Measurements from ENCODE around the gene KIF16B.

KIF16B gene

GRCh38 chr20:16619953-16620352 lies 46.7 kb upstream of the KIF16B start:
- TF ChIP-seq CTCF (IDR thresholded peaks at IDR 0.05), result no peak

GRCh38 chr20:16617056-16617455 lies 43.8 kb upstream of the KIF16B start:
- no peak overlapping the region for H3K4me3 ChIP-seq (ENCODE audit: low read depth in 1 of 2, low read length in 1 of 2)
- no peak for TF ChIP-seq CTCF (IDR thresholded peaks at IDR 0.05)
- H3K27ac ChIP-seq, result no peak overlapping the region
- H3K4me1 ChIP-seq (ENCODE audit: control insufficient read depth in 1 of 2, insufficient read depth in 1 of 2, low read depth in 1 of 2, low read length in 1 of 2), result no peaks in the 10 kb centered on the region
- no peaks in the 10 kb centered on the region for H3K27me3 ChIP-seq
- no peaks in the 10 kb centered on the region for H3K36me3 ChIP-seq
- H3K9me3 ChIP-seq, result peaks cover 3% of the 10 kb centered on the region

More at GRCh38 chr20:16619953-16620352, 46.7 kb upstream of the KIF16B start:
- H3K4me3 ChIP-seq (ENCODE audit: low read depth in 1 of 2, low read length in 1 of 2), result no peak overlapping the region
- H3K9me3 ChIP-seq, result peaks cover 3% of the 10 kb centered on the region
- H3K27ac ChIP-seq, result no peak overlapping the region
- no peaks in the 10 kb centered on the region for H3K36me3 ChIP-seq
- H3K4me1 ChIP-seq (ENCODE audit: control insufficient read depth in 1 of 2, insufficient read depth in 1 of 2, low read depth in 1 of 2, low read length in 1 of 2), result no peaks in the 10 kb centered on the region
- H3K27me3 ChIP-seq, result no peaks in the 10 kb centered on the region

GRCh38 chr20:16616317-16616716 lies 43.1 kb upstream of the KIF16B start:
- Histone ChIP-seq H3K27me3 (no peaks in the 10 kb centered on the region), H3K4me3 (ENCODE audit: low read depth in 1 of 2, low read length in 1 of 2) (no peak overlapping the region), H3K9me3 (peaks cover 3% of the 10 kb centered on the region), H3K36me3 (no peaks in the 10 kb centered on the region), H3K4me1 (ENCODE audit: control insufficient read depth in 1 of 2, insufficient read depth in 1 of 2, low read depth in 1 of 2, low read length in 1 of 2) (no peaks in the 10 kb centered on the region), H3K27ac (no peak overlapping the region)
- no peak for TF ChIP-seq CTCF (IDR thresholded peaks at IDR 0.05)

GRCh38 chr20:16615199-16615598 lies 42.0 kb upstream of the KIF16B start:
- TF ChIP-seq CTCF (IDR thresholded peaks at IDR 0.05), result no peak
- Histone ChIP-seq H3K4me1 (ENCODE audit: control insufficient read depth in 1 of 2, insufficient read depth in 1 of 2, low read depth in 1 of 2, low read length in 1 of 2) (no peaks in the 10 kb centered on the region), H3K27me3 (no peaks in the 10 kb centered on the region), H3K27ac (no peak overlapping the region), H3K9me3 (peaks cover 3% of the 10 kb centered on the region), H3K4me3 (ENCODE audit: low read depth in 1 of 2, low read length in 1 of 2) (no peak overlapping the region), H3K36me3 (no peaks in the 10 kb centered on the region)

GRCh38 chr20:16613954-16614353 lies 40.7 kb upstream of the KIF16B start:
- H3K4me1 ChIP-seq (ENCODE audit: control insufficient read depth in 1 of 2, insufficient read depth in 1 of 2, low read depth in 1 of 2, low read length in 1 of 2), result no peaks in the 10 kb centered on the region
- H3K4me3 ChIP-seq (ENCODE audit: low read depth in 1 of 2, low read length in 1 of 2), result no peak overlapping the region
- peaks cover 3% of the 10 kb centered on the region for H3K9me3 ChIP-seq
- no peak for TF ChIP-seq CTCF (IDR thresholded peaks at IDR 0.05)
- no peaks in the 10 kb centered on the region for H3K36me3 ChIP-seq
- no peak overlapping the region for H3K27ac ChIP-seq
- H3K27me3 ChIP-seq, result no peaks in the 10 kb centered on the region

GRCh38 chr20:16612706-16613105 lies 39.5 kb upstream of the KIF16B start:
- Histone ChIP-seq H3K27me3 (no peaks in the 10 kb centered on the region), H3K9me3 (peaks cover 3% of the 10 kb centered on the region), H3K4me1 (ENCODE audit: control insufficient read depth in 1 of 2, insufficient read depth in 1 of 2, low read depth in 1 of 2, low read length in 1 of 2) (no peaks in the 10 kb centered on the region), H3K4me3 (ENCODE audit: low read depth in 1 of 2, low read length in 1 of 2) (no peak overlapping the region), H3K36me3 (no peaks in the 10 kb centered on the region), H3K27ac (no peak overlapping the region)
- TF ChIP-seq CTCF (IDR thresholded peaks at IDR 0.05), result no peak

All from neutrophil (primary cell).